GM12878 (cell line): ENCODE data around the gene LSM14A. TPM values are rescaled to one million over a fixed set of nuclear protein-coding genes. Genes with fewer than 3 reads are reported as not detected.

Source experiments
- ATAC-seq: fragments of 200-7000 bp; cut with Tn5 transposase; 3 replicates; pipeline ENCODE4 v1.9.1; 2020; ENCODE audit warnings: mild to moderate bottlenecking, moderate library complexity
- BruUV-seq: library from RNA; stranded (reverse); fragments of 400-500 nt; replicated peaks from 2 replicates; lab custom pipeline; 2021; lab: Mats Ljungman, UMichigan
- CTCF ChIA-PET: fragments of 300-600 bp; sonication (Branson Sonifier 250); formaldehyde crosslinking; extraction: SDS; loops from one replicate; lab custom pipeline; 2021; ENCODE audit warnings: inconsistent platforms; lab: Yijun Ruan, JAX
- POLR2A ChIA-PET: fragments of 350-600 bp; formaldehyde crosslinking; extraction: SDS; loops from one replicate; lab custom pipeline; 2021; ENCODE audit warnings: inconsistent platforms; lab: Charles Lee
- RAD21 ChIA-PET: fragments of 300-600 bp; sonication (Branson Sonifier 250); formaldehyde crosslinking; loops from one replicate; lab custom pipeline; 2023; ENCODE audit warnings: antibody characterized with exemption; ENCODE audit not compliant: unreplicated experiment; lab: Charles Lee
- SMC1A ChIA-PET: fragments of 300-600 bp; sonication (Branson Sonifier 250); formaldehyde crosslinking; loops from one replicate; lab custom pipeline; 2023; ENCODE audit not compliant: unreplicated experiment, uncharacterized antibody; lab: Charles Lee
- DNase-seq: peaks from one replicate; pipeline ENCODE4 v3.0.0-alpha.2; 2011; ENCODE audit warnings: low read depth, low spot score
- FAIRE-seq: peaks from 3 replicates; lab custom pipeline; 2011; peaks lifted over from hg19 to GRCh38; lab: Jason Lieb, UNC
- H2AFZ ChIP-seq: 2 replicates; pipeline ENCODE4 v1.6.0; 2011; ENCODE audit warnings: low read depth, low read length, control low read depth; ENCODE audit not compliant: control insufficient read depth
- H3K27ac ChIP-seq: 2 replicates; pipeline ENCODE4 v1.5.1; 2011; ENCODE audit warnings: control low read depth; ENCODE audit not compliant: control insufficient read depth, insufficient read depth
- H3K27me3 ChIP-seq, 2 experiments: replicated peaks in 1 of 2; 2 replicates each; pipeline versions ENCODE4 v1.6.0 to v1.6.1; 2011; ENCODE audit warnings: low read length in 1 of 2; ENCODE audit not compliant: control insufficient read depth in 2 of 2, insufficient read depth in 2 of 2
- H3K36me3 ChIP-seq, 2 experiments: 2 replicates each; pipeline ENCODE4 v1.5.1; 2011; ENCODE audit warnings: low read length in 1 of 2; ENCODE audit not compliant: control insufficient read depth in 2 of 2, insufficient read depth in 2 of 2
- H3K4me1 ChIP-seq: 2 replicates; pipeline ENCODE4 v1.6.1; 2011; ENCODE audit warnings: mild to moderate bottlenecking, low read length, moderate library complexity, mixed read lengths; ENCODE audit not compliant: control insufficient read depth, insufficient read depth
- H3K4me2 ChIP-seq: 2 replicates; pipeline ENCODE4 v1.6.0; 2011; ENCODE audit warnings: control low read depth; ENCODE audit not compliant: control insufficient read depth, insufficient read depth
- H3K4me3 ChIP-seq: fragments of 200-600 bp; sonication (generic); 2 replicates; pipeline ENCODE4 v1.5.1; 2016
- H3K79me2 ChIP-seq: 2 replicates; pipeline ENCODE4 v1.6.0; 2011; ENCODE audit warnings: low read length; ENCODE audit not compliant: control insufficient read depth, insufficient read depth
- H3K9ac ChIP-seq: 2 replicates; pipeline ENCODE4 v1.8.0; 2011; ENCODE audit warnings: low read length, control low read depth, mixed read lengths; ENCODE audit not compliant: control insufficient read depth, insufficient read depth
- H3K9me3 ChIP-seq: replicated peaks from 3 replicates; pipeline ENCODE4 v1.5.1; 2011; ENCODE audit warnings: mild to moderate bottlenecking, low read length; ENCODE audit not compliant: control insufficient read depth, insufficient read depth
- H4K20me1 ChIP-seq: 2 replicates; pipeline ENCODE4 v1.6.0; 2011; ENCODE audit not compliant: control insufficient read depth, insufficient read depth
- CBFB ChIP-seq: IDR thresholded peaks from 2 replicates; pipeline ENCODE4 v1.6.1; 2016; ENCODE audit warnings: antibody characterized with exemption, low read depth
- CHD1 ChIP-seq: IDR thresholded peaks from 2 replicates; pipeline ENCODE4 v1.6.1; 2012; ENCODE audit warnings: low read depth, low read length, improper control_type of control experiment
- CREM ChIP-seq: IDR thresholded peaks from 2 replicates; pipeline ENCODE4 v1.6.1; 2014; ENCODE audit warnings: antibody characterized with exemption, low read depth
- GATAD2B ChIP-seq: fragments of 450-650 bp; conservative IDR thresholded peaks from 2 replicates; pipeline ENCODE4 v1.6.1; 2017; ENCODE audit warnings: low read depth, mild to moderate bottlenecking, moderate library complexity
- LARP7 ChIP-seq: fragments of 450-650 bp; IDR thresholded peaks from 2 replicates; pipeline ENCODE4 v1.6.1; 2017; ENCODE audit warnings: mild to moderate bottlenecking
- SMC3 ChIP-seq: IDR thresholded peaks from 2 replicates; pipeline ENCODE4 v1.6.1; 2011; ENCODE audit warnings: low read length, improper control_type of control experiment, borderline replicate concordance
- WRNIP1 ChIP-seq: IDR thresholded peaks from 2 replicates; pipeline ENCODE4 v1.6.1; 2011; ENCODE audit warnings: low read depth, low read length, improper control_type of control experiment, borderline replicate concordance
- WGBS: methylation state at CpG from one replicate; pipeline ENCODE4 v1.1.6; 2016; ENCODE audit warnings: low lambda C conversion rate; ENCODE audit not compliant: insufficient replicate concordance, insufficient coverage; ENCODE audit errors: missing lambda C conversion rate; 5-methylcytosine and 5-hydroxymethylcytosine counted together
- in situ Hi-C: fragments of 300-500 bp; cut with MboI; formaldehyde crosslinking; loops from 9 replicates; pipeline ENCODE4 v1.14.3; 2018; ENCODE audit warnings: mixed read lengths
- intact Hi-C: fragments of 100-400 bp; cut with micrococcal nuclease; formaldehyde crosslinking; loops from one replicate; pipeline ENCODE4 v1.14.2; 2022; ENCODE audit not compliant: unreplicated experiment
- polyA plus RNA-seq, 11 experiments: library from polyadenylated mRNA; depleted of rRNA in 4 of 11; unstranded in 6 of 11; stranded (reverse) in 5 of 11; fragments of >200 nt; fragmentation: Nextera tagmentation in 4 of 11; fragmentation: Illumina TruSeq in 1 of 11; extraction: Ambion mirVana in 4 of 11; extraction: Trizol in 1 of 11; gene quantifications; 1 replicate in 1 of 11; 2 replicates in 10 of 11; pipeline versions ENCODE4 v1.2.1 to v1.2.3, GENCODE V29; 2011 to 2016; ENCODE audit warnings: inconsistent platforms in 2 of 11, missing spikeins in 2 of 11, low read depth in 1 of 11
- total RNA-seq, 4 experiments: library from RNA; depleted of rRNA in 3 of 4; stranded (reverse); fragments of >200 nt in 3 of 4; fragmentation: Illumina TruSeq in 1 of 4; extraction: Trizol in 1 of 4; gene quantifications; 2 replicates each; pipeline versions ENCODE4 v1.2.1 to v1.2.3, GENCODE V29; 2013 to 2021
- TF ChIP-seq, protein P1 (sequence below): fragments of 450-650 bp; IDR thresholded peaks from 2 replicates; pipeline ENCODE4 v1.6.1; 2018; ENCODE audit warnings: borderline replicate concordance, mild to moderate bottlenecking; ENCODE audit not compliant: partially characterized antibody

LSM14A gene
- total and polyA plus RNA-seq, 10 of the 15 experiments (the other 5 are each of a cell fraction or from before 2014, with no cell fraction given), result 21.9 to 193 (median 89.4) TPM

DNA sequence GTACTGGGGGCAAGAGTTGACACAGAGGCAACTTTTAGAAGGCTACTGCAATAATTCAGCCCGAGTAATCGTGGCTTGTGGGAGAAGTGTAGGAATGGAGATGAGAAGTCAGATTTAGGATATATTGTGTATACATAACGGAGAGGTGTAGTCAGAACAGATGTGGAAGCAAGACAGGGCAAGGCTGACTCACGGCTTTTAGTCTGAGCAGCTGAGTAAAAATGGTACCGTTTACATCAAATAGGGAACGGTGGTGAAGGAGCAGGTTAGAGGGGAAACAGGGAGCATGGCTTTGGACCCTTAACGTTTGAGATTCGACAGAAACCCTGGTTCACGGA lies 796 bp upstream of the LSM14A start (continued):
- TF ChIP-seq CBFB, result no peak; the same call in 1 of the 2 replicates

DNA sequence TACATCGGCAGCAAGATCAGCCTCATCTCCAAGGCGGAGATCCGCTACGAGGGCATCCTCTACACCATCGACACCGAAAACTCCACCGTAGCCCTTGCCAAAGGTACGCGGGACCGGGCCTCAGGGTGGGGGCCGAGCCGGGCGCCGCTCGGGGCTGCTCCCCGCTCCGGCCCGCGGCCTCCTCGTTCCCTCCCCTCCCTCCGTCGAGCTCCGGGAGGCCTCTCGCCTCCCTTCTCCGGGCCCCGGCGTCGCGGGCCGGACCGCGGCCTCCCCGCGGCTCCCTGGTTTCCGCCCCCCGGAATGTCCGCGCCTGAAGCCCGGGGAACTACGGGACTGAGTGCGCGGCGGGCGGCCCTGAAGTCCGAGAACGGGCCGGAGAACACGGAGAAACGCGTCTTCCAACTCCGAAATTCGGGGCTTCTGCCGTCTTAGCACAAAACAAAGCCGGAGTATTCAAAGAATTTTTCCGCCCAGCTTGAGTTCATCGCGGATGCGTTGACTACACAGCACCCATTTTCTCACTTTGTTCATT lies 423 bp downstream of the LSM14A start:
- peak overlapping the region; percentile 96 for H3K9ac ChIP-seq
- H2AFZ ChIP-seq, result peak overlapping the region; percentile 83
- BruUV-seq, result no TSS peak
- ChIA-PET SMC1A (interaction anchor here (1.3 kb wide), 2 partner anchors 12 to 47 kb away, joined by 5 to 12 read pairs; no protein-coding TSS in a partner anchor), POLR2A (interaction anchor here (1.1 to 2.1 kb wide), 3 partner anchors 45 to 187 kb away, joined by 3 to 10 read pairs (median 5); no protein-coding TSS in a partner anchor), RAD21 (interaction anchor here (1.2 kb wide), 1 partner anchor 45 kb away, joined by 5 read pairs; no protein-coding TSS in a partner anchor), CTCF (interaction anchor here (1.2 to 1.7 kb wide), 3 partner anchors 12 to 187 kb away, joined by 3 to 4 read pairs (median 3); no protein-coding TSS in a partner anchor)
- no peaks in the 10 kb centered on the region; the same call in 2 of the 3 replicates for H3K9me3 ChIP-seq
- in situ Hi-C loops (no loop called here), intact Hi-C loops (loop anchor here (5.0 kb wide), 2 partner anchors 45 to 505 kb away; partner anchors contain the start of genes SCGB2B2 and ZNF302)
- H3K27me3 ChIP-seq, result no peaks in the 10 kb centered on the region
- ATAC-seq, result peak; percentile 25
- no peaks in the 10 kb centered on the region for H4K20me1 ChIP-seq
- H3K4me2 ChIP-seq, result peak overlapping the region; percentile 43
- peak overlapping the region; percentile 80 for H3K4me3 ChIP-seq
- H3K27ac ChIP-seq, result peak overlapping the region; percentile 99
- no peak for DNase-seq
- WGBS, result under 1% methylated on average over 43 of the region's 58 CpGs
- FAIRE-seq, result no peak
- peaks cover 61% of the 10 kb centered on the region for H3K79me2 ChIP-seq
- H3K4me1 ChIP-seq, result peaks cover 17% of the 10 kb centered on the region
- TF ChIP-seq GATAD2B, result peak; percentile 26; the same call in 1 of the 2 replicates
- TF ChIP-seq SMC3, result no peak
- TF ChIP-seq CREM, result 0 out of 2 replicates have a peak, but pooled peaks have one; percentile 1
- 0 out of 2 replicates have a peak, but pooled peaks have one; percentile 63 for TF ChIP-seq CHD1
- TF ChIP-seq LARP7, result peak; percentile 62; the same call in 1 of the 2 replicates
- TF ChIP-seq, protein P1, sequence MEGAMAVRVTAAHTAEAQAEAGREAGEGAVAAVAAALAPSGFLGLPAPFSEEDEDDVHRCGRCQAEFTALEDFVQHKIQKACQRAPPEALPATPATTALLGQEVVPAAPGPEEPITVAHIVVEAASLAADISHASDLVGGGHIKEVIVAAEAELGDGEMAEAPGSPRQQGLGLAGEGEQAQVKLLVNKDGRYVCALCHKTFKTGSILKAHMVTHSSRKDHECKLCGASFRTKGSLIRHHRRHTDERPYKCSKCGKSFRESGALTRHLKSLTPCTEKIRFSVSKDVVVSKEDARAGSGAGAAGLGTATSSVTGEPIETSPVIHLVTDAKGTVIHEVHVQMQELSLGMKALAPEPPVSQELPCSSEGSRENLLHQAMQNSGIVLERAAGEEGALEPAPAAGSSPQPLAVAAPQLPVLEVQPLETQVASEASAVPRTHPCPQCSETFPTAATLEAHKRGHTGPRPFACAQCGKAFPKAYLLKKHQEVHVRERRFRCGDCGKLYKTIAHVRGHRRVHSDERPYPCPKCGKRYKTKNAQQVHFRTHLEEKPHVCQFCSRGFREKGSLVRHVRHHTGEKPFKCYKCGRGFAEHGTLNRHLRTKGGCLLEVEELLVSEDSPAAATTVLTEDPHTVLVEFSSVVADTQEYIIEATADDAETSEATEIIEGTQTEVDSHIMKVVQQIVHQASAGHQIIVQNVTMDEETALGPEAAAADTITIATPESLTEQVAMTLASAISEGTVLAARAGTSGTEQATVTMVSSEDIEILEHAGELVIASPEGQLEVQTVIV, result no peak
- TF ChIP-seq WRNIP1, result peak; percentile 81; the same call in 1 of the 2 replicates
- H3K36me3 ChIP-seq, result no peaks in the 10 kb centered on the region
